GM18502 (cell line): ENCODE measurements around the gene SAYSD1.
A peak's percentile ranks its signal among the peaks of the same experiment; 100 is the strongest.

ENCODE experiments used
- ATAC-seq: cut with Tn5 transposase; IDR thresholded peaks from one replicate; pipeline ENCODE4 v1.9.1; 2021; ENCODE audit warnings: mild to moderate bottlenecking; ENCODE audit not compliant: unreplicated experiment, poor library complexity

The SAYSD1 gene

GRCh38 chr6:39111280-39111679, 3.7 kb downstream of the SAYSD1 start:
- no peak for ATAC-seq

GRCh38 chr6:39108041-39108839, 6.7 kb downstream of the SAYSD1 start:
- no peak for ATAC-seq

GRCh38 chr6:39107641-39108040, 7.3 kb downstream of the SAYSD1 start:
- ATAC-seq: no peak

- no peak for ATAC-seq
These were observed 8.0 kb downstream of the SAYSD1 start for GRCh38 chr6:39107034-39107433.

- no peak for ATAC-seq
These were observed 10.5 kb downstream of the SAYSD1 start for GRCh38 chr6:39104528-39104927.

GRCh38 chr6:39102821-39103136, 12.2 kb downstream of the SAYSD1 start:
- ATAC-seq: peak; percentile 32

GRCh38 chr6:39102071-39102820, 12.7 kb downstream of the SAYSD1 start:
- ATAC-seq: peak; percentile 57

GRCh38 chr6:39100358-39100757, 14.6 kb downstream of the SAYSD1 start:
- ATAC-seq: no peak

GRCh38 chr6:39095578-39095977, 19.4 kb downstream of the SAYSD1 start:
- ATAC-seq: no peak

- ATAC-seq: no peak
These were observed 21.8 kb downstream of the SAYSD1 start for GRCh38 chr6:39093149-39093708.

- no peak for ATAC-seq
These were observed 22.9 kb downstream of the SAYSD1 start for GRCh38 chr6:39092124-39092523.

GRCh38 chr6:39091220-39091619, 23.8 kb downstream of the SAYSD1 start:
- ATAC-seq: no peak

GRCh38 chr6:39090036-39090435, 24.9 kb downstream of the SAYSD1 start:
- ATAC-seq: no peak

GRCh38 chr6:39088331-39088730, 26.7 kb downstream of the SAYSD1 start:
- no peak for ATAC-seq

GRCh38 chr6:39087197-39087596, 27.8 kb downstream of the SAYSD1 start:
- ATAC-seq: no peak

GRCh38 chr6:39086711-39087110, 28.3 kb downstream of the SAYSD1 start:
- ATAC-seq: no peak

- ATAC-seq: no peak
These were observed 28.7 kb downstream of the SAYSD1 start for GRCh38 chr6:39086294-39086693.

- ATAC-seq: no peak
These were observed 29.7 kb downstream of the SAYSD1 start for GRCh38 chr6:39085129-39085797.

GRCh38 chr6:39084506-39084905, 30.5 kb downstream of the SAYSD1 start:
- no peak for ATAC-seq

- ATAC-seq: no peak
These were observed 31.8 kb downstream of the SAYSD1 start for GRCh38 chr6:39083231-39083634.

- ATAC-seq: no peak
These were observed 32.7 kb downstream of the SAYSD1 start for GRCh38 chr6:39082310-39082709.
